HepG2 (cell line): ENCODE data around the gene NKD1. TPM values are rescaled to one million over a fixed set of nuclear protein-coding genes. Genes with fewer than 3 reads are reported as not detected.
A peak's percentile ranks its signal among the peaks of the same experiment; 100 is the strongest.

Source experiments
- ATAC-seq: fragments of 200-7000 bp; cut with Tn5 transposase; 3 replicates; pipeline ENCODE4 v1.9.1; 2020; ENCODE audit warnings: mild to moderate bottlenecking, moderate library complexity
- BruUV-seq: library from RNA; stranded (reverse); fragments of 400-500 nt; replicated peaks from 2 replicates; lab custom pipeline; 2021; lab: Mats Ljungman, UMichigan
- CTCF ChIA-PET: fragments of 300-600 bp; formaldehyde crosslinking; extraction: SDS; loops from one replicate; lab custom pipeline; 2021; ENCODE audit warnings: low total read pairs, inconsistent platforms, low intra/inter-chr PET ratio; lab: Yijun Ruan, JAX
- POLR2A ChIA-PET: fragments of 350-600 bp; sonication (Branson Sonifier 250); formaldehyde crosslinking; loops from one replicate; lab custom pipeline; 2020; ENCODE audit warnings: antibody characterized with exemption, inconsistent platforms; lab: Yijun Ruan, JAX
- DNase-seq: peaks from one replicate; pipeline ENCODE4 v3.0.0-alpha.2; 2015; ENCODE audit warnings: low spot score
- FAIRE-seq: peaks from 3 replicates; lab custom pipeline; 2011; peaks lifted over from hg19 to GRCh38; lab: Jason Lieb, UNC
- H2AFZ ChIP-seq: one replicate; pipeline ENCODE4 v1.6.1; 2011; ENCODE audit warnings: low read length, inconsistent platforms
- H3K27ac ChIP-seq: fragments of 300-600 bp; 3 replicates; pipeline ENCODE4 v1.8.0; 2011; ENCODE audit warnings: mixed run types, mild to moderate bottlenecking, mixed read lengths, low read length, inconsistent platforms; ENCODE audit not compliant: insufficient read depth; ENCODE audit errors: extremely low read length
- H3K27me3 ChIP-seq, 2 experiments: fragments of 200-600 bp in 1 of 2; 2 replicates in 1 of 2; 3 replicates in 1 of 2; pipeline versions ENCODE4 v1.6.0 to v1.8.0; 2011; ENCODE audit warnings: low read length in 2 of 2, mild to moderate bottlenecking in 2 of 2, moderate library complexity in 2 of 2, inconsistent platforms in 1 of 2; ENCODE audit not compliant: insufficient read depth in 2 of 2, control insufficient read depth in 1 of 2
- H3K36me3 ChIP-seq, 2 experiments: fragments of 200-600 bp in 1 of 2; replicated peaks in 1 of 2; 2 replicates in 1 of 2; 3 replicates in 1 of 2; pipeline versions ENCODE4 v1.5.1 to v1.8.0; 2011; ENCODE audit warnings: low read length in 2 of 2, inconsistent platforms in 1 of 2; ENCODE audit not compliant: insufficient read depth in 2 of 2, control insufficient read depth in 1 of 2
- H3K4me1 ChIP-seq: 2 replicates; pipeline ENCODE4 v1.5.1; 2012; ENCODE audit warnings: low read length, inconsistent platforms; ENCODE audit not compliant: insufficient read depth
- H3K4me2 ChIP-seq: 2 replicates; pipeline ENCODE4 v1.6.0; 2011; ENCODE audit warnings: low read depth, low read length, inconsistent platforms
- H3K4me3 ChIP-seq, 3 experiments: fragments of 200-600 bp in 1 of 3; sonication (generic), shearing (Covaris generic) in 1 of 3; replicated peaks in 1 of 3; 2 replicates each; pipeline ENCODE4 v1.5.1; 2011 to 2016; ENCODE audit warnings: low read length in 3 of 3, inconsistent platforms in 2 of 3, low read depth in 2 of 3, mild to moderate bottlenecking in 2 of 3, control low read depth in 1 of 3, mixed read lengths in 1 of 3; ENCODE audit not compliant: insufficient read depth in 1 of 3
- H3K79me2 ChIP-seq: one replicate; pipeline ENCODE4 v1.6.1; 2011; ENCODE audit warnings: low read length, inconsistent platforms; ENCODE audit not compliant: insufficient read depth
- H3K9ac ChIP-seq: 2 replicates; pipeline ENCODE4 v1.6.0; 2011; ENCODE audit warnings: mild to moderate bottlenecking, low read depth, low read length, inconsistent platforms; ENCODE audit not compliant: insufficient read depth
- H3K9me3 ChIP-seq: 2 replicates; pipeline ENCODE4 v1.5.1; 2012; ENCODE audit warnings: mild to moderate bottlenecking, low read length
- H4K20me1 ChIP-seq: 2 replicates; pipeline ENCODE4 v1.6.0; 2011; ENCODE audit warnings: inconsistent platforms, mild to moderate bottlenecking, low read length, moderate library complexity; ENCODE audit not compliant: insufficient read depth
- HIC2 ChIP-seq: sonication (generic); formaldehyde crosslinking; IDR thresholded peaks from 2 replicates; pipeline ENCODE4 v1.9.0; 2022; ENCODE audit warnings: low read depth, missing genetic modification reagents
- MYC ChIP-seq: sonication (generic); formaldehyde crosslinking; IDR thresholded peaks from 2 replicates; pipeline ENCODE4 v1.9.0; 2021; ENCODE audit warnings: missing genetic modification reagents, borderline replicate concordance
- SKIL ChIP-seq: sonication (generic); formaldehyde crosslinking; IDR thresholded peaks from 2 replicates; pipeline ENCODE4 v1.8.0; 2022; ENCODE audit warnings: missing genetic modification reagents, mild to moderate bottlenecking, moderate library complexity, borderline replicate concordance
- YEATS2 ChIP-seq: sonication (generic); formaldehyde crosslinking; IDR thresholded peaks from 2 replicates; pipeline ENCODE4 v1.4.0; 2020; ENCODE audit warnings: missing genetic modification reagents, borderline replicate concordance
- ZNF20 ChIP-seq: sonication (generic); formaldehyde crosslinking; IDR thresholded peaks from 2 replicates; pipeline ENCODE4 v1.4.0; 2020; ENCODE audit warnings: mild to moderate bottlenecking, moderate library complexity, missing genetic modification reagents
- ZNF335 ChIP-seq: sonication (generic); formaldehyde crosslinking; IDR thresholded peaks from 2 replicates; pipeline ENCODE4 v1.4.0; 2020; ENCODE audit warnings: missing genetic modification reagents
- ZNF615 ChIP-seq: sonication (generic); formaldehyde crosslinking; IDR thresholded peaks from 2 replicates; pipeline ENCODE4 v1.5.0; 2020; ENCODE audit warnings: mild to moderate bottlenecking, missing genetic modification reagents, borderline replicate concordance
- WGBS: methylation state at CpG from one replicate; pipeline ENCODE4 v1.1.6; 2017; ENCODE audit warnings: low lambda C conversion rate; 5-methylcytosine and 5-hydroxymethylcytosine counted together
- in situ Hi-C: cut with HindIII; loops from 2 replicates; pipeline ENCODE4 v1.10.0; 2017; ENCODE audit warnings: low pct_unique_long_range_greater_than_20kb; ENCODE audit not compliant: extremely low pct_ligation_motif_present
- intact Hi-C: fragments of 100-400 bp; cut with micrococcal nuclease; formaldehyde crosslinking; loops from one replicate; pipeline ENCODE4 v1.10.0; 2022; ENCODE audit not compliant: unreplicated experiment
- polyA plus RNA-seq, 8 experiments: library from polyadenylated mRNA; depleted of rRNA in 3 of 8; stranded (reverse) in 7 of 8; unstranded in 1 of 8; fragments of >200 nt; fragmentation: Illumina TruSeq in 4 of 8; extraction: Trizol in 4 of 8; gene quantifications; 2 replicates each; pipeline versions ENCODE4 v1.2.1 to v1.2.3, GENCODE V29; 2011 to 2016; ENCODE audit warnings: low read depth in 4 of 8, missing spikeins in 1 of 8, mixed read lengths in 1 of 8; ENCODE audit not compliant: insufficient read depth in 1 of 8
- total RNA-seq, 5 experiments: library from RNA; depleted of rRNA; stranded (reverse); fragments of >200 nt; fragmentation: Illumina TruSeq; extraction: Trizol; gene quantifications; 2 replicates each; pipeline ENCODE4 v1.2.3, GENCODE V29; 2016; ENCODE audit warnings: low read depth in 1 of 5

NKD1 gene
- total and polyA plus RNA-seq, 2 of the 13 experiments (the other 11 are each of a cell fraction or from before 2014, with no cell fraction given), result 70.4 to 121 TPM

- Histone ChIP-seq H4K20me1 (no peaks in the 10 kb centered on the region), H3K9ac (no peak overlapping the region), H3K9me3 (no peaks in the 10 kb centered on the region), H3K4me1 (peaks cover 71% of the 10 kb centered on the region), H3K36me3 (no peaks in the 10 kb centered on the region), H3K27ac (no peak overlapping the region), H3K4me2 (peak overlapping the region; percentile 67), H3K27me3 (peaks cover 3 to 23% of the 10 kb centered on the region in 2 experiments; a peak in 4 of 5 replicates), H3K4me3 (peak overlapping the region in 1 of 3 experiments; percentile 37; a peak in 1 of 6 replicates), H2AFZ (no peak overlapping the region), H3K79me2 (no peaks in the 10 kb centered on the region)
- POLR2A ChIA-PET, result interaction anchor here (1.1 to 1.6 kb wide), 3 partner anchors 22 to 44 kb away, joined by 4 to 6 read pairs (median 4); partner anchors contain the start of gene CYLD
- FAIRE-seq (no peak), DNase-seq (no peak), ATAC-seq (no peak)
- in situ Hi-C loops (no loop called here), intact Hi-C loops (no loop called here)
- TF ChIP-seq ZNF335 (CRISPR knock-in tag), result no peak
- TF ChIP-seq ZNF20, result no peak
- 0 out of 2 replicates have a peak, but pooled peaks have one; percentile 17 for TF ChIP-seq SKIL (CRISPR knock-in tag)
- TF ChIP-seq HIC2, result 0 out of 2 replicates have a peak, but pooled peaks have one; percentile 26
- 0 out of 2 replicates have a peak, but pooled peaks have one; percentile 9 for TF ChIP-seq MYC (CRISPR knock-in tag)
- TF ChIP-seq YEATS2, result no peak
- 0 out of 2 replicates have a peak, but pooled peaks have one; percentile 2 for TF ChIP-seq ZNF615 (CRISPR knock-in tag)
- WGBS, result 98% methylated on average over 5 of the region's 5 CpGs
- BruUV-seq, result no TSS peak
- CTCF ChIA-PET, result no interaction called here
Observed at GRCh38 chr16:50697421-50697715, 149.2 kb downstream of the NKD1 start.
